A673 (cell line): Measurements from ENCODE around the gene ARFGAP2. TPM values are rescaled to one million over a fixed set of nuclear protein-coding genes. Genes with fewer than 3 reads are reported as not detected.

Experiments
- BruUV-seq: library from RNA; stranded (reverse); fragments of 400-500 nt; replicated peaks from 2 replicates; lab custom pipeline; 2021; lab: Mats Ljungman, UMichigan
- CTCF ChIA-PET: fragments of 300-600 bp; sonication (Branson Sonifier 250); formaldehyde crosslinking; loops from one replicate; lab custom pipeline; 2022; ENCODE audit warnings: antibody characterized with exemption; lab: Charles Lee
- POLR2A ChIA-PET: fragments of 300-600 bp; sonication (Branson Sonifier 250); formaldehyde crosslinking; loops from one replicate; lab custom pipeline; 2022; ENCODE audit warnings: antibody characterized with exemption; ENCODE audit not compliant: low non-redundant PET; lab: Charles Lee
- DNase-seq: peaks from one replicate; pipeline ENCODE4 v3.0.0-alpha.2; 2015; ENCODE audit warnings: low spot score
- H3K27ac ChIP-seq: fragments of 200-600 bp; sonication (generic); 2 replicates; pipeline ENCODE4 v1.5.1; 2016; ENCODE audit warnings: mixed run types, low read depth, mild to moderate bottlenecking, mixed read lengths, antibody characterized with exemption, low read length; ENCODE audit not compliant: poor library complexity, severe bottlenecking
- H3K27me3 ChIP-seq: fragments of 200-600 bp; sonication (generic); replicated peaks from 2 replicates; pipeline ENCODE4 v1.6.1; 2017; ENCODE audit warnings: mixed run types, low read depth, mild to moderate bottlenecking, mixed read lengths, antibody characterized with exemption, low read length; ENCODE audit not compliant: insufficient read depth, poor library complexity
- H3K36me3 ChIP-seq: fragments of 200-600 bp; sonication (generic); 2 replicates; pipeline ENCODE4 v1.6.1; 2016; ENCODE audit warnings: mixed run types, mild to moderate bottlenecking, mixed read lengths, antibody characterized with exemption, low read length; ENCODE audit not compliant: insufficient read depth, poor library complexity, severe bottlenecking
- H3K4me1 ChIP-seq: fragments of 200-600 bp; sonication (generic); 2 replicates; pipeline ENCODE4 v1.6.1; 2017; ENCODE audit warnings: mixed run types, mild to moderate bottlenecking, mixed read lengths, antibody characterized with exemption, low read length; ENCODE audit not compliant: insufficient read depth, poor library complexity, severe bottlenecking
- H3K4me3 ChIP-seq: fragments of 200-600 bp; sonication (generic); 2 replicates; pipeline ENCODE4 v1.5.1; 2016; ENCODE audit warnings: low read depth, mixed run types, mild to moderate bottlenecking, mixed read lengths, low read length; ENCODE audit not compliant: poor library complexity, severe bottlenecking
- H3K9me3 ChIP-seq: fragments of 200-600 bp; sonication (generic); 2 replicates; pipeline ENCODE4 v1.6.1; 2016; ENCODE audit warnings: mixed run types, low read depth, mild to moderate bottlenecking, mixed read lengths, antibody characterized with exemption, low read length; ENCODE audit not compliant: poor library complexity, severe bottlenecking
- CTCF ChIP-seq: fragments of 300-800, 200-600 bp; sonication (generic); conservative IDR thresholded peaks from 2 replicates; pipeline ENCODE4 v1.5.1; 2017; ENCODE audit warnings: low read depth, mild to moderate bottlenecking, antibody characterized with exemption, low read length, moderate library complexity, mixed read lengths
- EZH2 ChIP-seq: fragments of 200-600 bp; sonication (generic); IDR thresholded peaks from 2 replicates; pipeline ENCODE4 v1.6.1; 2017; ENCODE audit warnings: borderline replicate concordance, low read depth, mild to moderate bottlenecking, mixed read lengths, antibody characterized with exemption, low read length; ENCODE audit not compliant: poor library complexity, severe bottlenecking
- intact Hi-C: fragments of 100-400 bp; cut with micrococcal nuclease; formaldehyde crosslinking; loops from one replicate; pipeline ENCODE4 v1.10.0; 2022; ENCODE audit not compliant: unreplicated experiment
- total RNA-seq: library from RNA; stranded (reverse); gene quantifications from 2 replicates; pipeline ENCODE4 v1.2.3, GENCODE V29; 2021

ARFGAP2 gene
- total RNA-seq, 1 experiment from 2014 or later: 179 TPM

GRCh38 chr11:47147250-47147649 lies 29.4 kb downstream of the ARFGAP2 start:
- H3K4me3 ChIP-seq: no peak overlapping the region
- H3K9me3 ChIP-seq: no peaks in the 10 kb centered on the region
- no peaks in the 10 kb centered on the region for H3K36me3 ChIP-seq
- DNase-seq: no peak
- H3K4me1 ChIP-seq: no peaks in the 10 kb centered on the region
- no TSS peak for BruUV-seq
- no peaks in the 10 kb centered on the region for H3K27me3 ChIP-seq
- ChIA-PET POLR2A (interaction anchor here (0.6 kb wide), 2 partner anchors 203 to 286 kb away, joined by 5 to 9 read pairs; no protein-coding TSS in a partner anchor), CTCF (interaction anchor here (0.6 to 1.2 kb wide), 3 partner anchors 145 to 231 kb away, joined by 3 to 17 read pairs (median 5); no protein-coding TSS in a partner anchor)
- intact Hi-C loops: no loop called here
- no peak for TF ChIP-seq CTCF
- no peak for TF ChIP-seq EZH2
- H3K27ac ChIP-seq: no peak overlapping the region

- Histone ChIP-seq H3K27me3 (no peaks in the 10 kb centered on the region), H3K4me3 (no peak overlapping the region), H3K4me1 (no peaks in the 10 kb centered on the region), H3K9me3 (no peaks in the 10 kb centered on the region), H3K36me3 (no peaks in the 10 kb centered on the region), H3K27ac (no peak overlapping the region)
- CTCF ChIA-PET: interaction anchor here (1.1 kb wide), 1 partner anchor 8 kb away, joined by 4 read pairs; no protein-coding TSS in a partner anchor
- BruUV-seq: no TSS peak
- no peak for DNase-seq
- POLR2A ChIA-PET: no interaction called here
- TF ChIP-seq EZH2 (no peak), CTCF (no peak)
- intact Hi-C loops: no loop called here
Observed at GRCh38 chr11:47144541-47144940, 32.1 kb downstream of the ARFGAP2 start.

GRCh38 chr11:47143322-47143721 lies 33.4 kb downstream of the ARFGAP2 start:
- intact Hi-C loops: no loop called here
- no peak overlapping the region for H3K4me3 ChIP-seq
- no TSS peak for BruUV-seq
- no peaks in the 10 kb centered on the region for H3K36me3 ChIP-seq
- no peaks in the 10 kb centered on the region for H3K9me3 ChIP-seq
- no peaks in the 10 kb centered on the region for H3K27me3 ChIP-seq
- H3K27ac ChIP-seq: no peak overlapping the region
- no peak for DNase-seq
- POLR2A ChIA-PET: no interaction called here
- CTCF ChIA-PET: no interaction called here
- no peaks in the 10 kb centered on the region for H3K4me1 ChIP-seq
- TF ChIP-seq CTCF (no peak), EZH2 (no peak)
